ENCODE data around the gene SLC23A3.

SLC23A3 gene

GRCh38 chr2:219175928-219176817, 6.3 kb upstream of the SLC23A3 start:
- DNase-seq = no peak

GRCh38 chr2:219175486-219175885, 5.7 kb upstream of the SLC23A3 start:
- no peak for DNase-seq

GRCh38 chr2:219174801-219175200, 5.0 kb upstream of the SLC23A3 start:
- no peak for DNase-seq

- DNase-seq = no peak
These were observed 4.3 kb upstream of the SLC23A3 start for GRCh38 chr2:219174146-219174545.

DNA sequence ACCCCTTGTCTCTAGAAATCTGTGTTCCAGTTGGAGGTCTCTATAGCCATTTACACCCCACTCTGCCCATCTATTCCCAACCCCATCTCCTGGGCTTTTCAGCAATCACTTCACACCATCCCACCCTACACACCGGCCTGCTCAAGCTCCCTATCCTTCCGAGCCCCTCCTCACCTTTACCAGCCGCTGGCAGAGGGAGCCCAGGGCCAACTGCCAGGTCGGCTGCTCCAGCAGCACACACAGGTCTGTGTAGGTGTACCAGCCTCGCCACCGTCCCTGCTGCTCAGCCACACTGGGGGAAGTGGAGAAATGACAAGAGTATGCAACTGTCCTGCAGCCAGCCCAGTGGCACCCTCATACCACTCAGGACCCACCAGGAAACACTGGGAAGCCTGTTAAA, 3.3 kb upstream of the SLC23A3 start:
- no peak for DNase-seq

GRCh38 chr2:219172231-219173154, 2.7 kb upstream of the SLC23A3 start:
- DNase-seq = no peak

DNA sequence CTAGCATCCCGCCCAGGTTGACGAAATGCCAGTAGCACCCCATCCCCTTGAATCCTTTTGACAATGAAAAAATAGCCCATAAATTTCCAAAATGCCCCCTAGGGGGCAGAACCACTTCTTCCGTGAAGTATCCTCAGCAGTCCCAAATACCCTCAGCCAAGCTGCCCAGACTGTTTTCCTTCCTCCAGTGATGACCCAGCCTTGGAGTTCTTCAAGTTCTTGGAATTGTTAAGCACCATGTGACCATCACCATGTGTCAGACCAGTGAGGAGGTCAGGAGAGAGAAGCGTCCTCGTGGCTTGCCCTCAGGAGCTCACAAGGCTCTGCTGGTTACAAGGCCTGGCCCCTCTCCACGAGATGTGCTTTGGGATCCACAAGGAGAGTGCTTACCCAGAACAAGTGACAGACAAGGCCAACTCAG, 1.4 kb upstream of the SLC23A3 start:
- no peak for DNase-seq

DNA sequence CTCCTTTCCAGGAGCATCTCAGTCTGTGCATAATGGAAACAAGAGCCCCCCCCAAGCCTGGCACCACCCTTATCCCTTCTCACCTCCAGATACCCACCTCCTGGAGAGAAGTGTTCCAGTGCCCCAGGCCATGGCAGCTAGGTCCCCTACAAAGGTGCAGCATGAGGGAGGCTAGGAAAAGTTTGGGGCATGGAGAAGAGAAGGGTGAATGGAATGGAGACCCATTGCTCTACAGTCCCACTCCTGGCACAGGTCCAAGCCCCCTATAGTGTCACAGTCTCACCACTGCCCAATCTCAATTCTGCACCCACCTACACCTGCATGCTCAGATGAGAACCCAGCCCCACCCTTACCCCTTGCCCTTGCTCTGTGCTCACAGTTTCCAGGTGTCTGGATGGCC, 897 bp downstream of the SLC23A3 start:
- no peak for DNase-seq

DNA sequence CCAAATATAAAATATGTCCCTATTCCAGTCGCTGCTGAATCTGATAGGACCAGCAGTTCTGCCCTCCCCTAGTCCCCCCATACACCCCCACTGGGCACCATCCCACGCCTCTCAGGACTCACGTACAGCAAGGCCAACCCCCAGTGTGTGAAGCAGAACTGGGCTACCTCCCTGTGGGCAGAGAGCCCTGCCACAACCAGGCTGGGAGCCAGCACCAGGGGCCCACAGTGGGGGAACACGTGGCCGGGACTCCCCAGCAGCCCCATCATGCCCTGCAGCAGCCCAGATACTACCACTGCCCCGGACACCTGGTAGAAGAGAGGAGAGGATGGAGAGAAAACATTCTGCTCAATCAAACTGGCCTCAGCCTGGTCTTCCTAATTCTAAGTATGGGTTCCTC, 1.3 kb downstream of the SLC23A3 start:
- DNase-seq = no peak

DNA sequence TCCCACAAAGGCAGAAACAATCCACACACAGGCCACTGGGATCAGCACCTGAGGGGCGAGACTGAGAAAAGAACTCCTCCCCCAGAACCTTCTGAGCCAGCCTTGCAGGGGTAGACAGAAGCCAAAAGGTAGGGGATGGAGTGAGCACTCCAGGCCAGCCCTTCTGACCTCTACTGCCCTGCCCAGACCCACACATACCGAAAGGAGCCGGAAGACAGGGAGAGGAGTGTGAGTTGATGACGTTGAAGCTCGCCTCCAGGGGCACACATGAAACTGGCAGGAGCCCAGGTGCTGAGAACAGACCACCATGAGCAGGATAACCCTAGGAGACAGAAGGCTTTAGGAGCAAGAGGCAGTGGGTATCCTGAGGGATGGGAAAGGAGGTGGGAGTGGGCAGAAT, 1.8 kb downstream of the SLC23A3 start:
- no peak for DNase-seq

DNA sequence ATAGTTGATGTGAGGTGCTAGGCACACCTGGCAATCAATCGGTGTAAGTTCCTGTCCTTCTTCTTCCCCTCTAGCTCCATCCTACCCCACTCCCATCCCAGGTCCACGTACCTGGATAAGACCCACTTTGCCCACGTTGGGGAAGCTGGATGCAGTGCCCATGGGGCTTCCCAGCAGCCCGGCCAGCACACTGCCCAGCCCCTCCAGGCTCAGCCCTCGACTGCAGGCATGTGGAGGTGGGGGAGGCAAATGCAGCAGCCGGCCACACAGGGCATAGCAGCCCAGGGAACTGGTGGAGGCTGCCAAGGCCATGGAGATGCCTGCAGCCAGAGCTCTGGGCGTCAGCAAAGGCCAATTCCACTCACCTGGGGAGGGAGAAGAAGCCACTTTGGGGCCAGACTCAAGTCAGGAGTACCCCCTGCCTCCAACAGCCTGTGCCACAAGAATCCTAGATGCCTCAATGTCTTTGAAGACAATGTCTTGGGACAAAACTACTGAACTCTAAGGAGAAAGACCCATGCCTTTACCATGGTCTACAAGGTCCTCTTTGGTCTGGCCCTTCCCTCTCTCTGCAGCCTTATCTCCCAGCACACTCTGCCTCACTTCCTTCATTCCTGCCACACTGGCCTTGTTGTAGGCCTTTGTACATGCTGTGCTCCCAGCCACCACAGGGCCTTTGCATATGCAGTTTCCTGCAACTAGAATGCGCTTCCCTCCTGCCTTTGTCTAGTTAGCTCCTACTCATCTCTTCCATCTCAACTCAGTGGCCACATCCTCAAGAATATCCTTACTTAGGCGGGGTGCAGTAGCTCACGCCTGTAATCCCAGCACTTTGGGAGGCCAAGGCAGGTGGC, 4.5 kb downstream of the SLC23A3 start:
- no peak for DNase-seq

DNA sequence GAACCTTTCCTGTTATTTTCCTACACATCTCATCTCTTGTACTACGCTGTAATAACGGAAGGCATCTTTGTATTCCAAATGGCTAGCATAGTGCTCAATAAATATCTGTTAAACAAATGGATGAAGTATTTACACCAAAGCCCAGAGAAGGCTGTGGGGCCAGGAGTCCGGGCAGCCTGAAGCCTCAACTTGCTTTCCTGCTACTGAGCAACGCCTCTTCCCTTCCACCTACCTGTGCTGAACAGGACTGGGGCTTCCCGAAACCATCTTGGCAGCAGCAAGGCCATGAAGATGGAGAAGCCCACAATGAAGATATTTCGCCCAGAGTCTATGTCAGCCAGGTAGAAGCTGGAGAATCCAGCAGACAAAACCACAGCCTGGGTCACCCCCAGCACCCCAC, 6.7 kb downstream of the SLC23A3 start:
- DNase-seq = peak in 1 of 2 experiments; percentile 2

GRCh38 chr2:219161097-219161496, 8.7 kb downstream of the SLC23A3 start:
- DNase-seq = no peak

- peak; percentile 71 to 82 for DNase-seq
These were observed 9.4 kb downstream of the SLC23A3 start, which contains the start of gene NHEJ1 for GRCh38 chr2:219160186-219161017. TSS of gene NHEJ1 (minus strand) at chr2:219160815. CDS start at chr2:219158362, 2,453 bp downstream.

- no peak for DNase-seq
These were observed 10.1 kb downstream of the SLC23A3 start for GRCh38 chr2:219159771-219160185.

- DNase-seq = no peak
These were observed 11.2 kb downstream of the SLC23A3 start for GRCh38 chr2:219158586-219158985.

GRCh38 chr2:219158025-219158424, 11.8 kb downstream of the SLC23A3 start:
- no peak for DNase-seq

DNA sequence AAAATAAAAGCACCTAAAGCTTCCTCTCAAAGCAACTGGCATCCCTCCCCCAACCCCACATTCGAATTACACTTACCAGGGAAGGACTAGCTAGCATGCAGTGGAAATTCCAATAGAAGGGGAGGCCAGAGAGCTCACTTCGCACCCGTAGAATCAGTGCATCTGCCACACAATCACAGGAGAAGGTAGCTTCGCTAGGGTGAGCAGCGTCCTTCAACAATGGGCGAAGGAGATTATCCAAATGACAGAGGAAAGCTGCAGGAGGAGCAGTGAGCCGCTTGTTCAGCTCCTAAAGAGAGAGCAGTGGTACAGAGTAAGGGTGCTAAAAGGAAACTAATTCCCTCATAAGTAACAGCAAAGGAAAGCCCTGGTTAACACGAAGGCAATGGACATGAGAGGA, 12.4 kb downstream of the SLC23A3 start:
- no peak for DNase-seq

DNA sequence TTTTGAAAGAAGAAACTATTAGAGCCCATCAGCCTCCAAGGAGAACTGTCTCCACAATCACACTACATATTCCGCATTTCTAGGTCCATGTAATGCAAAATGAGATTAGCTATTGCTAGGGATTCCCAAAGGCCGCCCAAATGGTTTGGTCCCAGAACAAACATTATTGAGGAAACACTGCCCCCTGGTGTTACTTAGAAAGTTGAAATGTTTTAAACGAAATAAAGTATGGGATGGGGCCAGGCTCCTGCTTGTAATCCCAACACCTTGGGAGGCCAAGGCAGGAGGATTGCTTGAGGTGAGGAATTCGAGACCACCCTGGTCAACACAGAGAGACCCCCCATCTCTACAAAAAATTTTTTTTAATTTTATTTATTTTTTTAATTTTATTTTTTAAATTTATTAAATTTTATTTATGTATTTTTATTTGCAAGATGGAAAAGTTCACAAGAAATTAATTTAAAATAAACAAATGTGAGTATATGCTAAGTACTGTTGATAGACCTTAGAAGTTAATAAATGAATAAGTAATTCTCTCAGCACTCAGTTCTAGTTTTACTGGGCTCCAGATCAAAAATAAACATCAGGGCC, 14.7 kb downstream of the SLC23A3 start:
- peak in 1 of 2 experiments; percentile 6 for DNase-seq

DNA sequence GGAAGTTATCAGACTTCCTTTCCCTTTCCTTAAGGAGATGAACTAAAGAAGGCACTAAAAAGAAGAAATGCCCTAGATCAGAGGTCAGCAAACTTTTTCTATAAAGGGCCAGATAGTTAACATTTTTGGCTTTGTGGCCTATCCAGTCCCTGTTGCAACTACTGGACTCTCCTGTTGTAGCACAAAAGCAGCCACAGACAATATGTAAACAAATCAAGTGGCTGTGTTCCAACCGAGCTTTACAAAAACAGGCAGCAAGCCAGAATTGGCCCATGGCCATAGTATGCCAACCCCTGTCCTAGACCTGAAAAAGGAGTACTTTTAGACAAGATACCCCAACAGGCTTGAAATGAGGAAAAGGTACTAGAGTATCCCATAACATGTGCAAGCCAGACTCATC, 20.2 kb downstream of the SLC23A3 start:
- DNase-seq = no peak

DNA sequence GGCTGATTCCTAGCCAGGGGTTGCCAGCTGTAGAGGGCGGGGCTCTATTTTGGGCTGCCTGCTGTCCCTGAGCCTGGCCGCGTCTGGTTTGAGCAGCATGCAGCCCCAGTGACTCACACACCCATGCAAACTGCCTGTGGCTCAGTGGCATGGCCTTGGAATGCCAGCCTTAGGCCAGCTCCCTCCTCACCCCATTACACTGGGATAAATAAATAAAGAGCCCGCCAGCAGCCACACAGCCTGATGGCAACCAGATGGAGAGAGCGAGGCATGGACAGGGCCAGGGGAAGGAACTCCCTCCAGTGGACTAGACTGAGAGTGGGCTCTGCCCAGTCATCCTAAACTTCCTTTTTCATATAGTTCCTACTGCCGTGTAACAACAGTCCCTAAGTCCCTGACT, 27.5 kb downstream of the SLC23A3 start:
- no peak for DNase-seq

Measured in cerebellar nuclear complex (tissue), 1 donor.